ENCODE measurements around the gene SUPT6H. TPM values are rescaled to one million over a fixed set of nuclear protein-coding genes. Genes with fewer than 3 reads are reported as not detected.

SUPT6H gene
- total RNA-seq, 1 donor from 2014 or later: 36.5 TPM

- Histone ChIP-seq H3K36me3 (ENCODE audit: control insufficient read depth in 3 of 3, insufficient read depth in 3 of 3, low read length in 3 of 3) (peaks cover 18 to 43% (median 36%) of the 10 kb centered on the region in 3 donors), H3K9me3 (ENCODE audit: control insufficient read depth in 3 of 3, low read length in 3 of 3) (no peaks in the 10 kb centered on the region), H3K4me3 (ENCODE audit: low read length in 3 of 3) (no peak overlapping the region), H3K27ac (ENCODE audit: low read depth, low read length) (no peak overlapping the region), H3K27me3 (ENCODE audit: control insufficient read depth in 3 of 3, insufficient read depth in 3 of 3, low read length in 3 of 3) (no peaks in the 10 kb centered on the region), H3K4me1 (ENCODE audit: control insufficient read depth in 3 of 3, insufficient read depth in 3 of 3, low read length in 3 of 3) (peaks cover 21 to 34% (median 23%) of the 10 kb centered on the region in 3 donors), H3K9ac (ENCODE audit: low read depth in 1 of 3, low read length in 3 of 3) (peak overlapping the region in 1 of 3 donors; percentile 7)
Observed at GRCh38 chr17:28667870-28668269, 5.9 kb downstream of the SUPT6H start.

GRCh38 chr17:28669918-28670317 lies 7.9 kb downstream of the SUPT6H start:
- Histone ChIP-seq H3K27ac (ENCODE audit: low read depth, low read length) (no peak overlapping the region), H3K36me3 (ENCODE audit: control insufficient read depth in 3 of 3, insufficient read depth in 3 of 3, low read length in 3 of 3) (peaks cover 38 to 61% (median 56%) of the 10 kb centered on the region in 3 donors), H3K9me3 (ENCODE audit: control insufficient read depth in 3 of 3, low read length in 3 of 3) (no peaks in the 10 kb centered on the region), H3K4me3 (ENCODE audit: low read length in 3 of 3) (no peak overlapping the region), H3K4me1 (ENCODE audit: control insufficient read depth in 3 of 3, insufficient read depth in 3 of 3, low read length in 3 of 3) (peaks cover 3 to 15% (median 4%) of the 10 kb centered on the region in 3 donors), H3K27me3 (ENCODE audit: control insufficient read depth in 3 of 3, insufficient read depth in 3 of 3, low read length in 3 of 3) (no peaks in the 10 kb centered on the region), H3K9ac (ENCODE audit: low read depth in 1 of 3, low read length in 3 of 3) (no peak overlapping the region)

- H3K9me3 ChIP-seq (ENCODE audit: control insufficient read depth in 3 of 3, low read length in 3 of 3): no peaks in the 10 kb centered on the region
- H3K4me1 ChIP-seq (ENCODE audit: control insufficient read depth in 3 of 3, insufficient read depth in 3 of 3, low read length in 3 of 3): no peaks in the 10 kb centered on the region
- H3K27me3 ChIP-seq (ENCODE audit: control insufficient read depth in 3 of 3, insufficient read depth in 3 of 3, low read length in 3 of 3): no peaks in the 10 kb centered on the region
- no peak overlapping the region for H3K9ac ChIP-seq (ENCODE audit: low read depth in 1 of 3, low read length in 3 of 3)
- H3K36me3 ChIP-seq (ENCODE audit: control insufficient read depth in 3 of 3, insufficient read depth in 3 of 3, low read length in 3 of 3): peaks cover 75 to 92% (median 79%) of the 10 kb centered on the region in 3 donors
- no peak overlapping the region for H3K4me3 ChIP-seq (ENCODE audit: low read length in 3 of 3)
- no peak overlapping the region for H3K27ac ChIP-seq (ENCODE audit: low read depth, low read length)
Observed at GRCh38 chr17:28675490-28675889, 13.5 kb downstream of the SUPT6H start.

DNA sequence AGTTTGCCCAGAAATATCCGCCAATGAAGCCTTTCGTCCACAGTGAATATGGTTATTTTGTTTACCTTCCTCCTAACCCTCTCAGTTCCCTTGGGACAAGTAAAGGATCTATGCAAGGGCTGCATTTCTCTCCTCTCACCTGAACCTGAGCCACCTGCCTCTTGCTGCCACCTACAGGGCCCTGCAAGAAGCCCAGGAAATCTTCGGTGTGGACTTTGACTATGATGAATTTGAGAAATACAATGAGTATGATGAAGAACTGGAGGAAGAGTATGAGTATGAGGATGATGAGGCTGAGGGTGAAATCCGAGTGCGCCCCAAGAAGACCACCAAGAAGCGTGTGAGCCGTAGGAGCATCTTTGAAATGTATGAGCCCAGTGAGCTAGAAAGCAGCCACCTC lies 14.0 kb downstream of the SUPT6H start:
- no peak overlapping the region for H3K27ac ChIP-seq (ENCODE audit: low read depth, low read length)
- H3K36me3 ChIP-seq (ENCODE audit: control insufficient read depth in 3 of 3, insufficient read depth in 3 of 3, low read length in 3 of 3): peaks cover 78 to 94% (median 81%) of the 10 kb centered on the region in 3 donors
- H3K27me3 ChIP-seq (ENCODE audit: control insufficient read depth in 3 of 3, insufficient read depth in 3 of 3, low read length in 3 of 3): no peaks in the 10 kb centered on the region
- no peak overlapping the region for H3K4me3 ChIP-seq (ENCODE audit: low read length in 3 of 3)
- no peak overlapping the region for H3K9ac ChIP-seq (ENCODE audit: low read depth in 1 of 3, low read length in 3 of 3)
- no peaks in the 10 kb centered on the region for H3K4me1 ChIP-seq (ENCODE audit: control insufficient read depth in 3 of 3, insufficient read depth in 3 of 3, low read length in 3 of 3)
- H3K9me3 ChIP-seq (ENCODE audit: control insufficient read depth in 3 of 3, low read length in 3 of 3): no peaks in the 10 kb centered on the region

DNA sequence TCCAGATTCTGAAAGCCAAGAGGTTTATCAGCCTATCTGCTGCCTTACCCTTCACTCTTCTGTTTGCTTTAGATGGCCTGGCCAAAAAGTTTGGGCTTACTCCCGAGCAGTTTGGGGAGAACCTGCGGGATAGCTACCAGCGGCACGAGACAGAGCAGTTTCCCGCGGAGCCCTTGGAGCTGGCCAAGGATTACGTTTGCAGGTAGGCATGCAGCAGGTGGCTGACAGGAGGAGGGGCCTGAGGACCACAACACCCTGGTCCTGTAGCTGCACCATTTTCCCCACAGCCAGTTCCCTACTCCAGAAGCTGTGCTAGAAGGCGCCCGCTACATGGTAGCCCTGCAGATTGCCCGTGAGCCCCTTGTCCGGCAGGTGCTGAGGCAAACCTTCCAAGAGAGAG lies 20.6 kb downstream of the SUPT6H start:
- H3K9ac ChIP-seq (ENCODE audit: low read depth in 1 of 3, low read length in 3 of 3): no peak overlapping the region
- H3K4me3 ChIP-seq (ENCODE audit: low read length in 3 of 3): no peak overlapping the region
- H3K36me3 ChIP-seq (ENCODE audit: control insufficient read depth in 3 of 3, insufficient read depth in 3 of 3, low read length in 3 of 3): peaks cover 78 to 92% (median 85%) of the 10 kb centered on the region in 3 donors
- no peaks in the 10 kb centered on the region for H3K27me3 ChIP-seq (ENCODE audit: control insufficient read depth in 3 of 3, insufficient read depth in 3 of 3, low read length in 3 of 3)
- no peak overlapping the region for H3K27ac ChIP-seq (ENCODE audit: low read depth, low read length)
- H3K9me3 ChIP-seq (ENCODE audit: control insufficient read depth in 3 of 3, low read length in 3 of 3): no peaks in the 10 kb centered on the region
- no peaks in the 10 kb centered on the region for H3K4me1 ChIP-seq (ENCODE audit: control insufficient read depth in 3 of 3, insufficient read depth in 3 of 3, low read length in 3 of 3)

DNA sequence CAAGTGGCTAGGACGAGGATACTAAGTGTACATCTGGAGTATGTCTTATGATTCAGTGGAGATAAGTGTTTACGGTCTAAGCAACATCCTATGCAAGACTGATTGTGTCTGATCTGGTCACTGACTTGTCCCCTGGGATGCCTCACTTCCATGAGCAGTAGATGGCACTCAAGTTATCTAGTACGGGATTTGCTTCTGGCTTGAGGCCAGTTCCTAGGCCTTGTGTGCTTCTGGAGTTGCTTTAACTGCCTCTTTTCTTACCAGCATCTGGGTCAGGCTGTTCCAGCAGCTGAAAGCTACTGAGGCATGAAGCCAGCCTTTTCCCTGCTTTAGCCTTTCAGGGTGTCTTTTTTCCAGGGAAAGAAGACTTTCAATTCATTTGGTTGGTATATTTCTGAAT lies 23.0 kb downstream of the SUPT6H start:
- no peak overlapping the region for H3K27ac ChIP-seq (ENCODE audit: low read depth, low read length)
- H3K9ac ChIP-seq (ENCODE audit: low read depth in 1 of 3, low read length in 3 of 3): no peak overlapping the region
- no peak overlapping the region for H3K4me3 ChIP-seq (ENCODE audit: low read length in 3 of 3)
- H3K9me3 ChIP-seq (ENCODE audit: control insufficient read depth in 3 of 3, low read length in 3 of 3): no peaks in the 10 kb centered on the region
- H3K4me1 ChIP-seq (ENCODE audit: control insufficient read depth in 3 of 3, insufficient read depth in 3 of 3, low read length in 3 of 3): no peaks in the 10 kb centered on the region
- no peaks in the 10 kb centered on the region for H3K27me3 ChIP-seq (ENCODE audit: control insufficient read depth in 3 of 3, insufficient read depth in 3 of 3, low read length in 3 of 3)
- H3K36me3 ChIP-seq (ENCODE audit: control insufficient read depth in 3 of 3, insufficient read depth in 3 of 3, low read length in 3 of 3): peaks cover 83 to 95% (median 90%) of the 10 kb centered on the region in 3 donors

DNA sequence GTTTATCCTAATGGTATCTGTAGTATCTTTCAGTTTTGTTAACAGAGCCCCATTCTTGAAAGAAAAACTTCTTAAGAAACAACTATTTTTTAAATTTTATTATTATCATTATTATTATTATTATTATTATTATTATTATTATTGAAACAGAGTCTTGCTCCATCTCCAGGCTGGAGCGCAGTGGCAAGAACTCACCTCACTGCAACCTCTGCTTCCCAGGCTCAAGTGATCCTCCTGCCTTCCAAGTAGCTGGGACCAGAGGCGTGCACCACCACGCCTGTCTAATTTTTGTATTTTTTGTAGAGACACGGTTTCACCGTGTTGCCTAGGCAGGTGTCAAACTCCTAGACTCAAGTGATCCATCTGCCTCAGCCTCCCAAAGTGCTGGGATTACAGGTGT lies 23.4 kb downstream of the SUPT6H start:
- Histone ChIP-seq H3K36me3 (ENCODE audit: control insufficient read depth in 3 of 3, insufficient read depth in 3 of 3, low read length in 3 of 3) (peaks cover 87 to 97% (median 94%) of the 10 kb centered on the region in 3 donors), H3K4me3 (ENCODE audit: low read length in 3 of 3) (no peak overlapping the region), H3K27me3 (ENCODE audit: control insufficient read depth in 3 of 3, insufficient read depth in 3 of 3, low read length in 3 of 3) (no peaks in the 10 kb centered on the region), H3K27ac (ENCODE audit: low read depth, low read length) (no peak overlapping the region), H3K9ac (ENCODE audit: low read depth in 1 of 3, low read length in 3 of 3) (no peak overlapping the region), H3K9me3 (ENCODE audit: control insufficient read depth in 3 of 3, low read length in 3 of 3) (no peaks in the 10 kb centered on the region), H3K4me1 (ENCODE audit: control insufficient read depth in 3 of 3, insufficient read depth in 3 of 3, low read length in 3 of 3) (no peaks in the 10 kb centered on the region)

DNA sequence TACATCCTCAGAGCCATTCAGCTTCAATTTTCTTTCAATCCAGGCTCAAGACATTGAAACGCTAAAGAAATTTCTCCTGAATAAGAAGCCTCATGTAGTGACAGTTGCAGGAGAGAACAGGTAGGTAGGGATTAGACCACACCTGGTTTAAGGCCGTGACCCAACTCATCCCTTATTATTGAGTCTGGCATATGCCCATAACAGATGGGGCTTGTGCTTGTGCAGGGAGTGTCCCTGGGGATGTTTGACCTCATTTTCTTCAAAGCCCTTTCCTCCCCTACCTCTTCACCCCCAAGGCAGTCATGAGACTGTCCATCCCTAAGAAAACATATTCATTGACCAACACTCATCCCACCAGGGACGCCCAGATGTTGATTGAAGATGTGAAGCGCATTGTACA lies 24.3 kb downstream of the SUPT6H start:
- Histone ChIP-seq H3K4me1 (ENCODE audit: control insufficient read depth in 3 of 3, insufficient read depth in 3 of 3, low read length in 3 of 3) (no peaks in the 10 kb centered on the region), H3K9ac (ENCODE audit: low read depth in 1 of 3, low read length in 3 of 3) (no peak overlapping the region), H3K4me3 (ENCODE audit: low read length in 3 of 3) (no peak overlapping the region), H3K9me3 (ENCODE audit: control insufficient read depth in 3 of 3, low read length in 3 of 3) (no peaks in the 10 kb centered on the region), H3K27me3 (ENCODE audit: control insufficient read depth in 3 of 3, insufficient read depth in 3 of 3, low read length in 3 of 3) (no peaks in the 10 kb centered on the region), H3K36me3 (ENCODE audit: control insufficient read depth in 3 of 3, insufficient read depth in 3 of 3, low read length in 3 of 3) (peaks cover 87 to 97% (median 94%) of the 10 kb centered on the region in 3 donors), H3K27ac (ENCODE audit: low read depth, low read length) (no peak overlapping the region)

DNA sequence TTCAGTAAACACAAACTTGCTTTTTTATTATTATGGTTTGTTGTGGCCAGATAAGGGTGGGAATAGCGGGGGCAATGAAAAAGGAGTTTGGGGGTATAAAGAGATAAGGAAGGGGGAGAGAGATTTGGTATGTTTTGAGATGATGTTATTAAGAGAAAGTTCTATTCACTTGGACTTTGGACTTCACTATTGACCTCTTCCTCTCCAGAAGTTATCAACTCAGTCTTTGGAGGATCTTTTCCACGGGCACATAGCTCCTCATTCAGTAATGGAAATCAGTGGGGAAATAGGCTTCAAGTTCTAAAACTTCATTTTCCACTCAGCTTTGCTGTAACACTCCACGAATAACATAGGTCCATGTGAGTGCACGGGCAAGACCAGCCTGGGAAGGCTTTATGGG lies 26.5 kb downstream of the SUPT6H start:
- Histone ChIP-seq H3K4me1 (ENCODE audit: control insufficient read depth in 3 of 3, insufficient read depth in 3 of 3, low read length in 3 of 3) (no peaks in the 10 kb centered on the region), H3K4me3 (ENCODE audit: low read length in 3 of 3) (no peak overlapping the region), H3K9me3 (ENCODE audit: control insufficient read depth in 3 of 3, low read length in 3 of 3) (no peaks in the 10 kb centered on the region), H3K27me3 (ENCODE audit: control insufficient read depth in 3 of 3, insufficient read depth in 3 of 3, low read length in 3 of 3) (no peaks in the 10 kb centered on the region), H3K9ac (ENCODE audit: low read depth in 1 of 3, low read length in 3 of 3) (no peak overlapping the region), H3K27ac (ENCODE audit: low read depth, low read length) (no peak overlapping the region), H3K36me3 (ENCODE audit: control insufficient read depth in 3 of 3, insufficient read depth in 3 of 3, low read length in 3 of 3) (peaks cover 76 to 81% (median 77%) of the 10 kb centered on the region in 3 donors)

GRCh38 chr17:28689011-28689410 lies 27.0 kb downstream of the SUPT6H start:
- no peak overlapping the region for H3K9ac ChIP-seq (ENCODE audit: low read depth in 1 of 3, low read length in 3 of 3)
- no peaks in the 10 kb centered on the region for H3K27me3 ChIP-seq (ENCODE audit: control insufficient read depth in 3 of 3, insufficient read depth in 3 of 3, low read length in 3 of 3)
- H3K36me3 ChIP-seq (ENCODE audit: control insufficient read depth in 3 of 3, insufficient read depth in 3 of 3, low read length in 3 of 3): peaks cover 77 to 84% (median 80%) of the 10 kb centered on the region in 3 donors
- no peak overlapping the region for H3K27ac ChIP-seq (ENCODE audit: low read depth, low read length)
- H3K4me1 ChIP-seq (ENCODE audit: control insufficient read depth in 3 of 3, insufficient read depth in 3 of 3, low read length in 3 of 3): no peaks in the 10 kb centered on the region
- H3K9me3 ChIP-seq (ENCODE audit: control insufficient read depth in 3 of 3, low read length in 3 of 3): no peaks in the 10 kb centered on the region
- no peak overlapping the region for H3K4me3 ChIP-seq (ENCODE audit: low read length in 3 of 3)
